Neural progenitor cell (in vitro differentiated cells): ENCODE measurements around the gene PLP1. TPM values are rescaled to one million over a fixed set of nuclear protein-coding genes. Genes with fewer than 3 reads are reported as not detected.
"Not testable (repeated sequence)": the region's sequence is repeated elsewhere in the genome, so short reads cannot be mapped to it uniquely, and the experiment has no call there.

Experiments
- DNase-seq: peaks from one replicate; pipeline ENCODE4 v3.0.0-alpha.2; 2016; ENCODE audit warnings: low spot score
- H2AFZ ChIP-seq: fragments of 200-600 bp; sonication (generic); replicated peaks from 2 replicates; pipeline ENCODE4 v1.6.1; 2016; ENCODE audit warnings: antibody characterized with exemption
- H3F3A ChIP-seq: fragments of 200-600 bp; sonication (generic); 2 replicates; pipeline ENCODE4 v1.6.1; 2016; ENCODE audit warnings: antibody characterized with exemption, low read depth
- H3K27ac ChIP-seq: fragments of 200-600 bp; sonication (generic); 2 replicates; pipeline ENCODE4 v1.5.1; 2016; ENCODE audit warnings: mild to moderate bottlenecking
- H3K27me3 ChIP-seq: fragments of 200-600 bp; sonication (generic); 2 replicates; pipeline ENCODE4 v1.6.1; 2016; ENCODE audit warnings: mild to moderate bottlenecking, moderate library complexity
- H3K36me3 ChIP-seq: fragments of 200-600 bp; sonication (generic); 2 replicates; pipeline ENCODE4 v1.5.1; 2016
- H3K4me1 ChIP-seq: fragments of 200-600 bp; sonication (generic); 2 replicates; pipeline ENCODE4 v1.6.1; 2016; ENCODE audit warnings: mixed run types
- H3K4me2 ChIP-seq: fragments of 200-600 bp; sonication (generic); 2 replicates; pipeline ENCODE4 v1.6.1; 2016
- H3K4me3 ChIP-seq: fragments of 200-600 bp; sonication (generic); 2 replicates; pipeline ENCODE4 v1.5.1; 2016
- H3K79me2 ChIP-seq: fragments of 200-600 bp; sonication (generic); 2 replicates; pipeline ENCODE4 v1.6.1; 2016; ENCODE audit warnings: low read depth
- H3K9ac ChIP-seq: fragments of 200-600 bp; sonication (generic); 2 replicates; pipeline ENCODE4 v1.6.1; 2016
- H3K9me3 ChIP-seq: fragments of 200-600 bp; sonication (generic); 2 replicates; pipeline ENCODE4 v1.5.1; 2016; ENCODE audit warnings: low read depth
- H4K20me1 ChIP-seq: fragments of 200-600 bp; sonication (generic); 2 replicates; pipeline ENCODE4 v1.6.1; 2016; ENCODE audit warnings: low read depth
- H3K27ac Mint-ChIP-seq: 3 replicates; pipeline ENCODE4 v1.8.0; 2021; ENCODE audit warnings: mixed read lengths
- H3K27me3 Mint-ChIP-seq: 2 replicates; pipeline ENCODE4 v1.8.0; 2022; ENCODE audit warnings: low read depth, mild to moderate bottlenecking, inconsistent platforms, moderate library complexity, mixed read lengths; ENCODE audit not compliant: insufficient read depth
- H3K36me3 Mint-ChIP-seq: 3 replicates; pipeline ENCODE4 v1.8.0; 2021; ENCODE audit warnings: mixed read lengths
- H3K4me1 Mint-ChIP-seq: 3 replicates; pipeline ENCODE4 v1.8.0; 2021; ENCODE audit warnings: mixed read lengths
- H3K4me3 Mint-ChIP-seq: 3 replicates; pipeline ENCODE4 v1.8.0; 2021; ENCODE audit warnings: mild to moderate bottlenecking, moderate library complexity, mixed read lengths
- H3K9me3 Mint-ChIP-seq: 3 replicates; pipeline ENCODE4 v1.8.0; 2020; ENCODE audit warnings: mixed read lengths
- EZH2 ChIP-seq: fragments of 200-600 bp; sonication (generic); IDR thresholded peaks from 2 replicates; pipeline ENCODE4 v1.6.1; 2017; ENCODE audit warnings: antibody characterized with exemption, mild to moderate bottlenecking, moderate library complexity
- EZH2phosphoT487 ChIP-seq: fragments of 200-600 bp; sonication (generic); IDR thresholded peaks from 2 replicates; pipeline ENCODE4 v1.6.1; 2017; ENCODE audit warnings: antibody characterized with exemption
- total RNA-seq: library from RNA; depleted of rRNA; stranded (reverse); fragments of >200 nt; gene quantifications from 2 replicates; pipeline ENCODE4 v1.2.3, GENCODE V29; 2015; ENCODE audit warnings: low replicate concordance
- TF ChIP-seq, protein P1 (sequence below): fragments of 200-600 bp; sonication (generic); IDR thresholded peaks from 2 replicates; pipeline ENCODE4 v1.5.1; 2017; ENCODE audit warnings: antibody characterized with exemption, mild to moderate bottlenecking

Gene PLP1
- total RNA-seq, 1 donor from 2014 or later = 107 TPM

DNA sequence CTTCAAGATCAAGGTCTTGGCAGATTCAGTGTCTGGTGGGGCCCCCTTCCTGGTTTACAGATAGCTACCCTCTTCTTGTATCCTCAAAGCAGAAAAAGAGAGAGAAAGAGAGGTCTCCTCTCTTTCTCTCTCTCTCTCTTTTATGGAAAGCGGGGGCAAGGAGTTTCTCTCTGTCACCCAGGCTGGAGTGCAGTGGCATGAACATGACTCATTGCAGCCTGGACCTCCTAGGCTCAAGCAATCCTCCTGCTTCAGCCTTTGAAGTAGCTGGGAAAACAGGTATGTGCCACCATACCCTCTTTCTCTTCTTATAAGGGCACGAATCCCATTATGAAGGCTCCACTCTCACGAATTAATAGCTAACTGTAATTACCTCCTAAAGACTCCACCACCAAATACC, 35.2 kb downstream of the PLP1 start:
- Histone ChIP-seq H4K20me1 (no peaks in the 10 kb centered on the region), H2AFZ (no peak overlapping the region), H3F3A (no peaks in the 10 kb centered on the region), H3K4me3 (no peak overlapping the region), H3K9ac (no peak overlapping the region), H3K4me2 (no peak overlapping the region), H3K36me3 (no peaks in the 10 kb centered on the region), H3K27me3 (peaks cover 12% of the 10 kb centered on the region), H3K4me1 (no peaks in the 10 kb centered on the region), H3K27ac (no peak overlapping the region), H3K9me3 (no peaks in the 10 kb centered on the region), H3K79me2 (no peaks in the 10 kb centered on the region)
- TF ChIP-seq EZH2 = no peak
- TF ChIP-seq, protein P1, sequence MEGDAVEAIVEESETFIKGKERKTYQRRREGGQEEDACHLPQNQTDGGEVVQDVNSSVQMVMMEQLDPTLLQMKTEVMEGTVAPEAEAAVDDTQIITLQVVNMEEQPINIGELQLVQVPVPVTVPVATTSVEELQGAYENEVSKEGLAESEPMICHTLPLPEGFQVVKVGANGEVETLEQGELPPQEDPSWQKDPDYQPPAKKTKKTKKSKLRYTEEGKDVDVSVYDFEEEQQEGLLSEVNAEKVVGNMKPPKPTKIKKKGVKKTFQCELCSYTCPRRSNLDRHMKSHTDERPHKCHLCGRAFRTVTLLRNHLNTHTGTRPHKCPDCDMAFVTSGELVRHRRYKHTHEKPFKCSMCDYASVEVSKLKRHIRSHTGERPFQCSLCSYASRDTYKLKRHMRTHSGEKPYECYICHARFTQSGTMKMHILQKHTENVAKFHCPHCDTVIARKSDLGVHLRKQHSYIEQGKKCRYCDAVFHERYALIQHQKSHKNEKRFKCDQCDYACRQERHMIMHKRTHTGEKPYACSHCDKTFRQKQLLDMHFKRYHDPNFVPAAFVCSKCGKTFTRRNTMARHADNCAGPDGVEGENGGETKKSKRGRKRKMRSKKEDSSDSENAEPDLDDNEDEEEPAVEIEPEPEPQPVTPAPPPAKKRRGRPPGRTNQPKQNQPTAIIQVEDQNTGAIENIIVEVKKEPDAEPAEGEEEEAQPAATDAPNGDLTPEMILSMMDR = no peak
- Mint-ChIP-seq H3K27me3 (peaks cover 7% of the 10 kb centered on the region), H3K4me3 (no peak overlapping the region), H3K27ac (no peak overlapping the region), H3K4me1 (peaks cover 5% of the 10 kb centered on the region), H3K9me3 (no peaks in the 10 kb centered on the region), H3K36me3 (no peaks in the 10 kb centered on the region)
- no peak for DNase-seq

DNA sequence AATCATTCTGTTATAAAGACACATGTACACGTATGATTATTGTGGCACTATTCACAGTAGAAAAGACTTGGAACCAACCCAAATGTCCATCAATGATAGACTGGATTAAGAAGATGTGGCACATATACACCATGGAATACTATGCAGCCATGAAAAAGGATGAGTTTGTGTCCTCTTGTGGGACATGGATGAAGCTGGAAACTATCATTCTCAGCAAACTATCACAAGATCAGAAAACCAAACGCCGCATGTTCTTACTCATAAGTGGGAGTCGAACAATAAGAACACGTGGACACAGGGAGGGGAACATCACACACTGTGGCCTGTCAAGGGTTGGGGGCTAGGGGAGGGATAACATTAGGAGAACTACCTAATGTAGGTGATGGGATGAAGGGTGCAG, 40.5 kb downstream of the PLP1 start:
- not testable (repeated sequence) for H3K27me3 Mint-ChIP-seq, H3K27ac Mint-ChIP-seq, H3K9me3 ChIP-seq, H3K4me1 Mint-ChIP-seq, H3K4me3 ChIP-seq, H2AFZ ChIP-seq, H3K4me3 Mint-ChIP-seq, H3K9ac ChIP-seq, H3K79me2 ChIP-seq, H3K4me2 ChIP-seq, H3K27ac ChIP-seq, DNase-seq, H3K36me3 Mint-ChIP-seq, H3K4me1 ChIP-seq, H4K20me1 ChIP-seq, H3F3A ChIP-seq, H3K36me3 ChIP-seq, H3K9me3 Mint-ChIP-seq
- peaks cover 12% of the 10 kb centered on the region for H3K27me3 ChIP-seq

- no peak overlapping the region for H3K27ac ChIP-seq
- H3K27ac Mint-ChIP-seq = no peak overlapping the region
- H3K4me1 ChIP-seq = no peaks in the 10 kb centered on the region
- H3K9me3 ChIP-seq = no peaks in the 10 kb centered on the region
- H3K9me3 Mint-ChIP-seq = no peaks in the 10 kb centered on the region
- no peaks in the 10 kb centered on the region for H4K20me1 ChIP-seq
- no peak overlapping the region for H2AFZ ChIP-seq
- no peak overlapping the region for H3K4me3 ChIP-seq
- no peaks in the 10 kb centered on the region for H3K36me3 Mint-ChIP-seq
- DNase-seq = peak; percentile 69
- H3K9ac ChIP-seq = no peak overlapping the region
- H3K4me3 Mint-ChIP-seq = no peak overlapping the region
- peaks cover 12% of the 10 kb centered on the region for H3K27me3 ChIP-seq
- no peaks in the 10 kb centered on the region for H3K79me2 ChIP-seq
- no peaks in the 10 kb centered on the region for H3F3A ChIP-seq
- no peaks in the 10 kb centered on the region for H3K27me3 Mint-ChIP-seq
- H3K36me3 ChIP-seq = no peaks in the 10 kb centered on the region
- H3K4me1 Mint-ChIP-seq = no peaks in the 10 kb centered on the region
- TF ChIP-seq EZH2 = no peak
- no peak for TF ChIP-seq EZH2phosphoT487
- TF ChIP-seq, protein P1 = peak; percentile 85
- no peak overlapping the region for H3K4me2 ChIP-seq
These were observed 40.9 kb downstream of the PLP1 start for GRCh38 chrX:103817502-103817901.

DNA sequence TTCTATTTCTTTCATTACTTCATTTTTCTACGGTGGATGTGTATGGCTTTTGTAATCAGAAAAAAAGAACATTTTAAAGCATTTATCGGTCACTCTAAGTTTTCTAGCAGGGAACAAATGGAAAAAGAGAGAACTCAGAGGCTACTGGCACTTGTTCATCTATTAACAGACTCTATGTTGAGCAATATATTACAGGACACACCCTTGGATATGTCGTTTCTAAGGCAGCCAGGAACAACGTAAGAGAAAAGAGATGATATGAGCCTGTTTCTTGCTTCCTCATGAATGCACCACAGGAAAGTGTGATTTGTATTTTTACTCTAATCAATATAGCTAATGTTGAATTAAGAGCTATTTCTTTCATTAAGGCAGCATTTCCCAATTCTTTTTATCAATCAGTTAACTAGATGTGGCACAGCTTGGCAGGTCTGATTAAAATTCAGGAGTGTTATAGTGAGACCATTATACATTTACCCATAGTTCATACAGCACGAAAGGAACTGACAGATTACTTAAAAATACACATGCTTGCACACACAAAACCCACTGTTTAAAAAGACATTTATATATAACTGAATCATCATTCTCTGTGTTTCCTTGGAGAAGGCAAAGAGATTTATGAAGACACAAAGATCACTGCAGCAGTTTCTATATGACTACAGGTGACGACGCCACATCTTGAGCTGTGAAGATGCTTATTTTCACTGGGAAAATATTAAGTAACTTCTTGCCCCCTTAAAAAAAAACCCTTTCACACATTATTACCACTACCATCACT, 42.4 kb downstream of the PLP1 start:
- H3K27me3 ChIP-seq = peaks cover 12% of the 10 kb centered on the region
- no peak overlapping the region for H3K27ac Mint-ChIP-seq

DNA sequence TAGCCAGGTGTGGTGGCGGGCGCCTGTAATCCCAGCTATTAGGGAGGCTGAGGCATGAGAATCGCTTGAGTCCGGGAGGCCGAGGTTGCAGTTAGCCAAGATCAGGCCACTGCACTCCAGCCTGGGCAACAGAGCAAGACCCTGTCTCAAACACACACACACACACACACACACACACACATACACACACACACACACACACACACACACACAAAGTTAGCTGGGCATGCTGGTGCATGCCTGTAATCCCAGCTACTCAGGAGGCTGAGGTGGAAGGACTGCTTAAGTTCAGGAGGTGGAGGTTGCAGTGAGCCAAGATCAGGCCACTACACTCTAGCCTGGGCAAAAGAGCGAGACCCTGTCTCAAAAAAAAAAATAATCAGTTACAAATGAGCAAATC, 44.2 kb downstream of the PLP1 start:
- not testable (repeated sequence) for H3K4me1 ChIP-seq, H3K9ac ChIP-seq, H3K27ac Mint-ChIP-seq, H4K20me1 ChIP-seq, H2AFZ ChIP-seq, H3K4me1 Mint-ChIP-seq, H3K36me3 ChIP-seq, H3K36me3 Mint-ChIP-seq, H3F3A ChIP-seq, H3K27me3 Mint-ChIP-seq, H3K79me2 ChIP-seq, H3K9me3 Mint-ChIP-seq, DNase-seq, H3K9me3 ChIP-seq, H3K27ac ChIP-seq, H3K4me3 Mint-ChIP-seq, H3K4me2 ChIP-seq, H3K4me3 ChIP-seq
- peaks cover 20% of the 10 kb centered on the region for H3K27me3 ChIP-seq

More for the DNA sequence above, 42.4 kb downstream of the PLP1 start:
- no peak for TF ChIP-seq EZH2phosphoT487
- no peak for TF ChIP-seq EZH2
- TF ChIP-seq, protein P1 = no peak
- H3K4me3 Mint-ChIP-seq = no peak overlapping the region
- Histone ChIP-seq H3K4me2 (no peak overlapping the region), H3K27ac (no peak overlapping the region), H2AFZ (no peak overlapping the region), H3K79me2 (no peaks in the 10 kb centered on the region), H3K4me3 (no peak overlapping the region), H3K36me3 (no peaks in the 10 kb centered on the region), H3K4me1 (no peaks in the 10 kb centered on the region), H3F3A (no peaks in the 10 kb centered on the region), H3K9me3 (no peaks in the 10 kb centered on the region), H3K9ac (no peak overlapping the region), H4K20me1 (no peaks in the 10 kb centered on the region)
- DNase-seq = no peak
- H3K4me1 Mint-ChIP-seq = no peaks in the 10 kb centered on the region
- no peaks in the 10 kb centered on the region for H3K36me3 Mint-ChIP-seq
- H3K27me3 Mint-ChIP-seq = no peaks in the 10 kb centered on the region
- H3K9me3 Mint-ChIP-seq = no peaks in the 10 kb centered on the region
